Right cardiac atrium (tissue), 5 donors: ENCODE measurements around the gene TRABD. TPM values are rescaled to one million over a fixed set of nuclear protein-coding genes. Genes with fewer than 3 reads are reported as not detected.
"Not testable (repeated sequence)": the region's sequence is repeated elsewhere in the genome, so short reads cannot be mapped to it uniquely, and the experiment has no call there.

ENCODE experiments used
- ATAC-seq, 2 donors: fragments of 200-7000 bp; cut with Tn5 transposase; one replicate each; pipeline versions ENCODE4 v1.8.0 to v1.9.1; 2020; ENCODE audit warnings: moderate library complexity in 2 of 2, mild to moderate bottlenecking in 1 of 2
- DNase-seq, 3 donors: peaks; one replicate each; pipeline ENCODE4 v3.0.0-alpha.2; 2020
- H3K27ac ChIP-seq: one replicate; pipeline ENCODE4 v1.5.1; 2013; ENCODE audit warnings: mild to moderate bottlenecking, low read length, control low read depth, moderate library complexity
- H3K27me3 ChIP-seq: one replicate; pipeline ENCODE4 v1.6.1; 2013; ENCODE audit not compliant: control insufficient read depth, insufficient read depth
- H3K4me1 ChIP-seq: one replicate; pipeline ENCODE4 v1.6.1; 2013; ENCODE audit warnings: low read length; ENCODE audit not compliant: control insufficient read depth, insufficient read depth
- H3K4me3 ChIP-seq: one replicate; pipeline ENCODE4 v1.5.1; 2013; ENCODE audit warnings: low read length, control low read depth
- H3K9me3 ChIP-seq: one replicate; pipeline ENCODE4 v1.6.1; 2013; ENCODE audit warnings: low read length; ENCODE audit not compliant: control insufficient read depth
- WGBS: extraction: QIAGEN DNeasy Blood & Tissue Kit; methylation state at CpG from one replicate; pipeline ENCODE4 v1.1.7; 2013; 5-methylcytosine and 5-hydroxymethylcytosine counted together
- intact Hi-C, 4 donors: fragments of 100-400 bp; cut with DNase I; formaldehyde crosslinking; loops; one replicate each; pipeline versions ENCODE4 v1.11.0 to v1.14.0; 2022 to 2023
- long read RNA-seq, 4 donors: library from polyadenylated mRNA; unstranded; transcript quantifications; one replicate each; pipeline ENCODE4 v2.0.0, GENCODE V29; 2020 to 2021
- polyA plus RNA-seq: library from polyadenylated mRNA; stranded (reverse); fragments of 200-250 nt; gene quantifications from one replicate; pipeline ENCODE4 v1.2.3, GENCODE V29; 2013
- total RNA-seq, 4 donors: library from RNA; stranded (reverse); fragmentation: NEBNext Ultra II Directional; extraction: Animal tissue kit (Norgen Biotek cat#: 25700); gene quantifications; one replicate each; pipeline ENCODE4 v1.2.1, GENCODE V29; 2021
- donor health status: healthy with polysubstance abuse.
- donor health status: DM: no; HTN: yes; CAD: no.
- donor health status: DM: no; HTN: no; CAD: no.
- donor health status: DM: no; HTN: yes; CAD: no; lungs with severe emphysema.
- donor health status: DM: yes; HTN: yes; CAD: no.

The TRABD gene, protein sequence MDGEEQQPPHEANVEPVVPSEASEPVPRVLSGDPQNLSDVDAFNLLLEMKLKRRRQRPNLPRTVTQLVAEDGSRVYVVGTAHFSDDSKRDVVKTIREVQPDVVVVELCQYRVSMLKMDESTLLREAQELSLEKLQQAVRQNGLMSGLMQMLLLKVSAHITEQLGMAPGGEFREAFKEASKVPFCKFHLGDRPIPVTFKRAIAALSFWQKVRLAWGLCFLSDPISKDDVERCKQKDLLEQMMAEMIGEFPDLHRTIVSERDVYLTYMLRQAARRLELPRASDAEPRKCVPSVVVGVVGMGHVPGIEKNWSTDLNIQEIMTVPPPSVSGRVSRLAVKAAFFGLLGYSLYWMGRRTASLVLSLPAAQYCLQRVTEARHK
- 10 to 100 TPM; 16.7 to 23.2 (median 20.7) TPM for total RNA-seq
- polyA plus RNA-seq: 25.5 TPM
- long read RNA-seq, donor 1, transcript TRABD-202 (10 exons, 2,272 nt): major isoform, 20 of 59 reads
- long read RNA-seq, donor 1, transcript TRABD-201 (10 exons, 2,329 nt): minor isoform, 10 of 59 reads
- long read RNA-seq, donor 1, partial matches to known transcripts: 6 of 59 reads
- long read RNA-seq, donor 1, other reads (novel, unspliced or antisense): 18 of 59 reads
- long read RNA-seq, donor 2, transcript TRABD-201 (10 exons, 2,329 nt): minor isoform, 8 of 36 reads
- long read RNA-seq, donor 2, transcript TRABD-202 (10 exons, 2,272 nt): major isoform, 12 of 36 reads
- long read RNA-seq, donor 2, partial matches to known transcripts: 2 of 36 reads
- long read RNA-seq, donor 2, other reads (novel, unspliced or antisense): 12 of 36 reads
- long read RNA-seq, donor 3, transcript TRABD-205 (9 exons, 2,404 nt): minor isoform, 17 of 172 reads
- long read RNA-seq, donor 3, transcript TRABD-201 (10 exons, 2,329 nt): minor isoform, 37 of 172 reads
- long read RNA-seq, donor 3, transcript TRABD-202 (10 exons, 2,272 nt): major isoform, 50 of 172 reads
- long read RNA-seq, donor 3, partial matches to known transcripts: 12 of 172 reads
- long read RNA-seq, donor 3, other reads (novel, unspliced or antisense): 52 of 172 reads
- long read RNA-seq, donor 4, transcript TRABD-201 (10 exons, 2,329 nt): minor isoform, 6 of 50 reads
- long read RNA-seq, donor 4, transcript TRABD-202 (10 exons, 2,272 nt): major isoform, 18 of 50 reads
- long read RNA-seq, donor 4, partial matches to known transcripts: 7 of 50 reads
- long read RNA-seq, donor 4, other reads (novel, unspliced or antisense): 15 of 50 reads

DNA sequence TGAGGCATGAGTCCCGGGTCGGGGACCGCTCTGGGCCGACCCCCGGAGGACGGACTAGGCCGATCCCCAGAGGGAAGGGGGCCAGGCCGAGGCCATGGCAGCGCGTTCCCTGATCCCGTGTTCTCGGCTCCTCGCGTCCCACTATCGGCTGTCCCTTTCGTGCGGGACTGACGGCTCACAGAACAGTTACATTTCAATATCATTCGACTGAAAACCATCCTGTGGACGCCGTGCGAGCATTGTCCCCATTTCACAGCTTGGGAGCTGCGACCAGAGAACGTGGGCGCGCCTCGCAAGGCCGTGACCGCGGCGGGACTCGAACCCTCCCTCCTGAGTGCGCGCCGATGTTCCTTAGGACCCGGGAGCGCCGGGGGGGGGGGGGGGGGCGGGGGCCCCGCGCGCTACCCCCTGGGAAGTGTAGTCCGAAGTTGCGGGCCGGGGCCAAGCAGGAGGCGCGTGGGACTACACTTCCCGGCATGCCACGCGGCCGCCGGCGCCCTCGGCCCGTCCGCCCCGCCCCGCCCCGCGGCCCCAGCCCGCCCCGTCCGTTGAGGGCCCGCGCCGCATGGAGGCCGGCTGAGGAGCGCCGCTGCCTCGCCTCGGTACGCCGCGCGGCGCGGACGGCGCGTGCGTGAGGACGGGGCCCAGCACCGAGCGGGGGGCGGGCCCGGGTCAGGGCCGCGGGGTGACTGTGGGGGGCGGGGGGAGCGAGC is at the start of gene TRABD:
TSS of gene TRABD (plus strand) at position 539 of the 713 bp plus-strand sequence. CDS start 7,148 bp downstream, outside the sequence.
- no peaks in the 10 kb centered on the region for H3K9me3 ChIP-seq
- H3K4me3 ChIP-seq: peak within 1 kb of the TSS; percentile 78
- H3K27me3 ChIP-seq: no peaks in the 10 kb centered on the region
- DNase-seq: peak; percentile 92 to 96 (median 96)
- 2% methylated on average over 88 of the region's 90 CpGs for WGBS
- intact Hi-C loops: no loop called here
- peak; percentile 82 to 87 for ATAC-seq
- peak within 1 kb of the TSS; percentile 4 for H3K27ac ChIP-seq
- H3K4me1 ChIP-seq: peaks cover 2% of the 10 kb centered on the region

- WGBS: 64% methylated on average over 5 of the region's 5 CpGs
- no peak overlapping the region for H3K27ac ChIP-seq
- DNase-seq (peak in 1 of 3 donors; percentile 20), ATAC-seq (peak; percentile 11 to 40)
- H3K4me1 ChIP-seq: no peaks in the 10 kb centered on the region
- no peak overlapping the region for H3K4me3 ChIP-seq
- H3K9me3 ChIP-seq: no peaks in the 10 kb centered on the region
- intact Hi-C loops: no loop called here
- no peaks in the 10 kb centered on the region for H3K27me3 ChIP-seq
Measured at GRCh38 chr22:50136581-50137015, 49.1 kb upstream of the TRABD start.

DNA sequence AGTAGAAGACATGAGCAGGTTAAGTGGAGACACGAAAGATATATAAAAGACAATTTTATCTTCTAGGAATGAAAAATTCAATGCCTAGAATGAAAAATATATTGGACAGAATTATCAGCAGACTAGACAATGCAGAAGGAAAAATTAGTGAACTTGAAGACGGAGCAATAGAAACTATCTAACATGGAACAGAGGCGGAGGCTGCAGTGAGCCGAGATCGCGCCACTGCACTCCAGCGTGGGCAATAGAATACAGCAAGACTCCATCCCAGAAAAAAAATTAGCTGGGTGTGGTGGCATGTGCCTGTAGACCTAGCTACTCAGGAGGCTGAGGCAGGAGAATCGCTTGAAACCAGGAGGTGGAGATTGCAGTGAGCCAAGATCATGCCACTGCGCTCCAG is 48.4 kb upstream of the TRABD start:
- H3K9me3 ChIP-seq, H3K27me3 ChIP-seq, DNase-seq, H3K27ac ChIP-seq, H3K4me3 ChIP-seq, H3K4me1 ChIP-seq, intact Hi-C loops, ATAC-seq: not testable (repeated sequence)
- whole genome bisulfite sequencing: 96% methylated on average over 9 of the region's 9 CpGs

DNA sequence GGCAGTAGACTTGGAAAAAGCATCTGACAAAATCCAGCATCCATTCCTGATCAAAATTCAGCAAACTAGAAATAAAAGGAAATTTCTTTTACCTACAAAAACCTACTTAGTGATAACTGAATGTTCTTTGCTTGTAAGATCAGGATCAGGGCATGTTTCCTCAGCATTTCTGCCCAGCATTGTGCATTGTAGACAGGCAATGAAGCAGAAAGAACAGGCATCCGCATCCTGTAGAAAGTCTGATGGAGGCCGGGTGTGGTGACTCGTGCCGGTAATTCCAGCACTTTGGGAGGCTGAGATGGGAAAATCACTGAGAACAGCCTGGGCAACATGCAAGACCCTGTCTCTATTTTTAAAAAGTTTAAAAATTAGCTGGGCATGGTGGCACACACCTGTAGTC is 47.7 kb upstream of the TRABD start:
- WGBS: 89% methylated on average over 4 of the region's 4 CpGs
- no peak for ATAC-seq
- no peaks in the 10 kb centered on the region for H3K9me3 ChIP-seq

GRCh38 chr22:50138988-50139387 is 46.7 kb upstream of the TRABD start:
- intact Hi-C loops: no loop called here
- no peaks in the 10 kb centered on the region for H3K9me3 ChIP-seq
- no peak for ATAC-seq
- no peaks in the 10 kb centered on the region for H3K4me1 ChIP-seq
- no peaks in the 10 kb centered on the region for H3K27me3 ChIP-seq
- no peak overlapping the region for H3K4me3 ChIP-seq
- no peak for DNase-seq
- H3K27ac ChIP-seq: no peak overlapping the region
- WGBS: 91% methylated on average over 9 of the region's 9 CpGs

More for the DNA sequence above, 47.7 kb upstream of the TRABD start:
- intact Hi-C loops: no loop called here
- H3K4me3 ChIP-seq: no peak overlapping the region
- H3K4me1 ChIP-seq: no peaks in the 10 kb centered on the region
- H3K27ac ChIP-seq: no peak overlapping the region
- no peak for DNase-seq
- no peaks in the 10 kb centered on the region for H3K27me3 ChIP-seq

GRCh38 chr22:50139843-50140415 is 45.8 kb upstream of the TRABD start:
- 81% methylated on average over 15 of the region's 15 CpGs for WGBS
- Histone ChIP-seq H3K27me3 (no peaks in the 10 kb centered on the region), H3K4me3 (no peak overlapping the region), H3K27ac (no peak overlapping the region), H3K4me1 (no peaks in the 10 kb centered on the region), H3K9me3 (no peaks in the 10 kb centered on the region)
- intact Hi-C loops: no loop called here
- DNase-seq: peak in 1 of 3 donors; percentile 7
- no peak for ATAC-seq

DNA sequence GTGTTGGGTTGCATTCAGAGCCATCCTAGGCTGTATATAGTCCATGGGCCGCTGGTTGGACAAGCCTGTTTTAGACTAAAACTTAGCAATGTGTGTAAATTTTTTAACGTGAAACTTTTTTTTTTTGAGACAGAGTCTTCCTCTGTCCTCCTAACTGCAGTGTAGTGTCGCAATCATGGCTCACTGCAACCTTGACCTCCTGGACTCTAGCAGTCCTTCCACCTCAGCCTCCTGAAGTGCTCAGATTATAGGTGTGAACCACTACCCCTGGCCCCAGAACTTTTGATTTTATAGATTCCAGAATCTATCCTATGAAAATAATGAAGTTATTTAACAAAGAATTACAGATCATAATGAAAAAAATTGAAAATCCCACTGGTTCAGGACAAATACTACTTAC is 45.1 kb upstream of the TRABD start:
- DNase-seq (no peak), ATAC-seq (no peak)
- Histone ChIP-seq H3K27me3 (no peaks in the 10 kb centered on the region), H3K4me3 (no peak overlapping the region), H3K4me1 (no peaks in the 10 kb centered on the region), H3K9me3 (no peaks in the 10 kb centered on the region), H3K27ac (no peak overlapping the region)
- WGBS: 65% methylated on average over 3 of the region's 3 CpGs
- intact Hi-C loops: no loop called here

- DNase-seq: peak in 1 of 3 donors; percentile 19
- no peaks in the 10 kb centered on the region for H3K9me3 ChIP-seq
- H3K4me3 ChIP-seq: no peak overlapping the region
- 61% methylated on average over 6 of the region's 6 CpGs for WGBS
- peak in 1 of 2 donors; percentile 25 for ATAC-seq
- intact Hi-C loops: no loop called here
- H3K27me3 ChIP-seq: no peaks in the 10 kb centered on the region
- H3K4me1 ChIP-seq: no peaks in the 10 kb centered on the region
- H3K27ac ChIP-seq: no peak overlapping the region
Measured at GRCh38 chr22:50141462-50141861, 44.3 kb upstream of the TRABD start.

- Histone ChIP-seq H3K4me1 (no peaks in the 10 kb centered on the region), H3K4me3 (no peak overlapping the region), H3K27me3 (no peaks in the 10 kb centered on the region), H3K27ac (no peak overlapping the region), H3K9me3 (no peaks in the 10 kb centered on the region)
- DNase-seq: peak in 1 of 3 donors; percentile 16
- 26% methylated on average over 11 of the region's 11 CpGs for WGBS
- intact Hi-C loops: no loop called here
- ATAC-seq: no peak
Measured at GRCh38 chr22:50141891-50142363, 43.8 kb upstream of the TRABD start.

DNA sequence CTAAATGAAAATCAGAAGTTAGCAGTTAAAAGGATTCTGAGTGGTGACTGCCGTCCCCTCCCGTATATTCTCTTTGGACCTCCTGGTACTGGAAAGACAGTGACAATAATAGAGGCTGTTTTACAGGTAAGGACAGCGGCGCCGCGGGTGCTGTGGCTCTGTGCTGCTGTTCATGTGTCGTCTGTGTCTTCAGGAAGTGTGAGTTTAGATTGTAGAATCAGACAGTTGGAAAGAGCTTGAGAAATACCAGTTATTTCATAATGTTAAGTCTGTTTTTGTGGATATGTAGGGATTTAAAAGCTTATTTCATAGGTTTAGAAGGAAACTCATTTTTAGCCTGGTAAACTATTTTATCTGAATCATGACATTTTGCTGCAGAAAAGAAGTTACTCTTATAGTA is 42.6 kb upstream of the TRABD start:
- Histone ChIP-seq H3K27ac (no peak overlapping the region), H3K4me3 (no peak overlapping the region), H3K9me3 (no peaks in the 10 kb centered on the region), H3K4me1 (no peaks in the 10 kb centered on the region), H3K27me3 (no peaks in the 10 kb centered on the region)
- no peak for DNase-seq
- intact Hi-C loops: no loop called here
- 74% methylated on average over 7 of the region's 7 CpGs for WGBS
- ATAC-seq: no peak
